HG02610 (cell line): ENCODE measurements around the gene PRKAR1B.
"Not testable (repeated sequence)": the region's sequence is repeated elsewhere in the genome, so short reads cannot be mapped to it uniquely, and the experiment has no call there.

Experiments
- ATAC-seq: cut with Tn5 transposase; IDR thresholded peaks from one replicate; pipeline ENCODE4 v1.9.1; 2021; ENCODE audit warnings: mild to moderate bottlenecking, moderate library complexity; ENCODE audit not compliant: unreplicated experiment

PRKAR1B gene

DNA sequence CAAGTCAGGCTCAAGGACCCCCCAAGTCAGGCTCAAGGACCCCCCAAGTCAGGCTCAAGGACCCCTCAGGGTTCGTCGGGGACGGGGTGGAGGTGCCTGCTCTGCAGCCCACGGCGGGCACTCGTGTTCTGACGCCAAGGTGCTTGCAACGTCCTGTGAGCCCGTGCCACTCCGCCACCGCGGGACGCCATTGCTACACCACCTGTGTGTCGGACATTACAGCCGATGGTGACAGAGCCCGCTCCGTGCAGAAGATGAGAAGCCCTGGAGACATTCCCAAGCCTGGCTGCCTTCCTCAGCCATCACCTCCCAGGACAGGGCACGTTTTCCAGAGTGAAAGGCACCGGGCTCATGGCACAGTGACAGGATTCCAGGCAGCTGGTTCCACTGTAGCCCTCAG, 98.3 kb downstream of the PRKAR1B start:
- ATAC-seq: no peak

DNA sequence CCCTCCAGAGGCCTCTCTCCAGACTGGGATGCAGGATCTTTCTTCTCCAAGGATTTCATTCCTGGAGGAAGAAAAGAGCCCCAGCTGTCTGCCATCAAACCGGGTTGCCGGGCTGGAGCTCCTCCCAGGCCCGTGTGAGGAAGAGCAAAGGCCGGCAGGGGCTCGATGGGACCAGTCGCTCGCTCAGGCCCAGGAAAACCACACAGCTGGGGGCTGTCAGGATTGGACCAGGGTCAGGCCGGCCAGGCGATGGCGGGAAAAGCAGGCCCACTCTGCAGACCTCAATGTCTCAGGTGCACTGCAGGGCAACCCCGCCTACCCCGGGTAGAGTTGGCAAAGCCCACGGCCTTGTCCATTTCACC, 98.7 kb downstream of the PRKAR1B start:
- no peak for ATAC-seq

DNA sequence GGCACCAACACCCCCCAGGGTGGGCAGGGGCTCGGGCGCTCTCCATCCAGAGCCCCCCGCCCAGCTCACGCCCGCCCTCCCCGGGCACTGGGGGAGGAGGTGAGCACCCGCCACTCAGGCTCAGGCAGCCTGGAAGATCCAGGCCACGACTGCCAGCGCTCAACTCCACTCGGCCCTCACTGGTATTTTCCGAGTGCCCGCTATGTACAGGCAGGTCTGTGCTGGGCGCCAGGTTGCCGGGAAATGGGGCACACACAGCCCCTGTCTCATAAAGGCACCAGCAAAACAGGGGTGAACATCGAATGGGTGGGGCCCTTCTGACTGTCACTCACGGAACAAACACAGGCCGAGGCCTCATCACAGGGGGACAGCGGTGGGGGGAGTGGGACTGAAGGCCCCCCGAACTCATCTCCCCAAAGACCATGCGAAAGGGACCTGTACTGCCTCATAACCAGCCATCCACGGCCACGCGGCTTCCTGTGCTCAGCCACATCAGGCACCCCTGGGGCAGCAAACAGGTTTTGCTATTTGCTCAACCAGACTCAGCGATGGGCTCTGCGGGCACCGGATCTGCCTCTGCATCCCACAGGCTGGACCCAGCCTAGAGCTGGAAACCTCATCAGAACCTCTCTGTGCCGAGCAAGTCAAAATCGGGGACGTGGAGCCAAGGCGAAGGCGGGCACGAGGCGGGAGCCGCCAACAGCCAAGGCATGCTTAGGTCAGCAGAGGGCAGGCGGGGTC, 99.2 kb downstream of the PRKAR1B start:
- ATAC-seq: no peak

DNA sequence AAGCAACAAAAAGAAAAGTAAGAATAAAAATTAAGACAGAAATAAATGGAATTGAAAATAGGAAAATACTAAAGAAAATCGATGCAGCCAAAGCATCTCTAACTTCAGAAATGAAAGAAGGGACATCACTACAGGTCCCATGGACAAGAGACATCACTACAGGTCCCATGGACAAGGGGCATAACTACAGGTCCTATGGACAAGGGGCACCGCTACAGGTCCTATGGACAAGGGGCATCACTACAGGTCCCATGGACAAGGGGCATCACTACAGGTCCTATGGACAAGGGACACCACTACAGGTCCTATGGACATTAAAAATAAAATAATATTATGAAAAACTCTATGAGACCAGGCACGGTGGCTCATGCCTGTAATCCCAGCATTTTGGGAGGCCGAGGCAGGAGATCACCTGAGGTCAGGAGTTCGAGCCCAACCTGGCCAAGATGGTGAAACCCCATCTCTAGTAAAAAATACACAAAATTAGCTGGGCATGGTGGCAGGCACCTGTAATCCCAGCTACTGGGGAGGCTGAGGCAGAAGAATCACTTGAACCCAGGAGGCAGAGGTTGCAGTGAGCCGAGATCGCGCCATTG, 101.6 kb downstream of the PRKAR1B start:
- no peak for ATAC-seq

DNA sequence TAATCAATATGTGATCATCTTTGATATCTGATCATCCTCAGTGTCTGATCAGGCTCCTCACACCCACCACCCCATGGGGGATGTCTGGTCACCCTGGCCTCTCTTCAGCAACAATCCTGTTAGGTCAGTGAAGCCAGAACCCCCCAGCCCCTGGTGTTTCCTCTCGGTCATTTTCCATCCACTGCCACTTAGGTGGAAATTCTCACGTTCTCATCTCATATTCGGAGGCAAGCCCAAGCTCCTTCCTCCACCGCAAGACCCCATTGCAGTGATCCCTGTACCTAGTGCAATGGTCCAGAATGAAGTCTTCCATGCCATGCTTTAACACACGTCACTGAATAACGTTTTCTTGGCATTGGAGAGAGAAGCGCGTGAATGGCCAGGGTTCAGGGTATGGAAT, 103.6 kb downstream of the PRKAR1B start:
- no peak for ATAC-seq

DNA sequence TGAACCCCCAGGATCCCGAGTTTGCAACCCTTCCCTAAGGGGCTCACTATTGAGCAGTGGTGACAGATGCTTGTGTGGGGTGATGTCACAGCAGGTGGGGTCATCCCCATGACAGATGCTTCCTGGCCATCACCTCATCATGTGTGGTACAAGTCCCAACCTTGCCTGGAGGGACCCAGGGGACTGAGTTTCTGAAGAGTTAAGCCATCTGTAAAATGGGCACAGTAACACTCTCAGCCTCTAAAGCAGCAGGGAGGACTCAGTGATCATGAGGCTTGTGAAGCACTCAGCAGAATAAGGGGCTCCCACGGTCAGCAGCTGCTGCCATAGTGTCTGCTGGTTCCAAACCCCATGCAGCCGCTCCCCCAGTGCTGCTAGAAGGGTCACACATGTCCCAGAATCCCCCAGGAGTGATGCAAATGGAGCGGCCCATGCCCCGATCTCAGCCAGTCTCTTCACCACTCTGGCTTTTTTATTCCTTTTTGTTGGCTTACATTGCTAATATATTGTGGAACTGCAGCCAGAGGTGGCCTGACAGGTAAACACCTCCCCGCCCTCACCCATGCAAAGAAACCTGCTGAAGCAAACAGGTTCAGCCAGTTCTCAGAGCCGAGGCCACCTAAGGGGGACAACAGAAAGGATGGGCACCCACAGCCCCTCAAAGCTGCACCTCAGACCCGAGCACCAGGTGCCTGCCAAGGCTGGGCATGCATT, 105.4 kb downstream of the PRKAR1B start:
- no peak for ATAC-seq

DNA sequence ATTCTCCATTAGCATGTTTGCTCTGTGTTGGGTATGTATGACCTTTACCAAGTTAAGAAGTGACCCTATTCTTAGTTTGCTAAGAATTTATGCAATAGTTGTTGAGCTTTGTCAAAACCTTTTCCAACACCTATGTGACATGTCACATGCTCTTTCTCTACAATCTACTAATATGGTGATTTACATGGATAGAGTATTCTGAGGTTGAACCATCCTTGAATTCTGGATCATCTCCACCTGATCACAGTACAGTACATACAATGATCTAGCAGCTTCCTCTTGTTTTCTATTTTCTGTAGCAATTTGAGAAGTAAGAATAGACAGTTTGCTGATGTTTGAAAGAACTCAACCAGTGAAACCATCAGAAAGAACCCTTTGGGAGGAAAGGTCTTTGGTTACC, 106.2 kb downstream of the PRKAR1B start:
- ATAC-seq: no peak

DNA sequence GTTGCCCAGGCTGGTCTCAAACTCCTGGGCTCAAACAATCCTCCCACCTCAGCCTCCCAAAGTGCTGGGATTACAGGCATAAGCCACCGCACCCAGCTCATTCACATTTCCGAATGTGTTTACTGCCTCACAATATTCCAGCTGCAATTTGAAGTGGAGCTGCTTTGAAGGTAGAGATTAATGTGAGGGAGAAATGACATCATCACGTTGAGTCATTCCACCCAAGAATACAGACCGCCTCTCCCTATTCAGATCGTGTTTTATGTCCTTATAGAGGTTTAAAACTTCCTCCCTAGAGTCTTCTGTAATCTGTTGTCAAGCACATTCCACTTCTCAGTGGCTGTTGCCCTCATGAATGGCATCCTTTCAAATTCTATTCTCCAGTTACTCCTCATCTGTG, 107.0 kb downstream of the PRKAR1B start:
- no peak for ATAC-seq

DNA sequence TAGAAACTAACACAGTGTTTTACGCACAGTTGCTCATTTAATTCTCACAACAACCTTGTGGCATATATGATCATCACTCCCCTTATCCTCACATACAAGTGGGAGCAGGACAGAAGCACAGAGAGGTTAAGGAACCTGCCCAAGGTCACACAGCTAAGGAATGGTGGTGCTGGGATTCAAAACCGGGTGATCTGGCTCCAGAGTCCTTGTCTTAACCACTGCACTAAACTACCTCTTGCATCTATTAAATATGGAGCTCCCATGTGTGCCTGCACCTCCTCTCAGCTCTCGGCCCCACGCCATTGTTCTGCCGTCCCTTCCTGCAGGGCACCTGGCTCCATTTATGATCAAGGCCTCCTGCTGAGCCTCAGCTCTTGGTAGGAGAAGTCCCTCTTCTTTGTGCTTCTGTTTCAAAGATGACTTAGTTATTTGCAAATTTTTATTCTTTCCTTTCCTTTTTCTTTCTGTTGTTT, 107.7 kb downstream of the PRKAR1B start:
- no peak for ATAC-seq

DNA sequence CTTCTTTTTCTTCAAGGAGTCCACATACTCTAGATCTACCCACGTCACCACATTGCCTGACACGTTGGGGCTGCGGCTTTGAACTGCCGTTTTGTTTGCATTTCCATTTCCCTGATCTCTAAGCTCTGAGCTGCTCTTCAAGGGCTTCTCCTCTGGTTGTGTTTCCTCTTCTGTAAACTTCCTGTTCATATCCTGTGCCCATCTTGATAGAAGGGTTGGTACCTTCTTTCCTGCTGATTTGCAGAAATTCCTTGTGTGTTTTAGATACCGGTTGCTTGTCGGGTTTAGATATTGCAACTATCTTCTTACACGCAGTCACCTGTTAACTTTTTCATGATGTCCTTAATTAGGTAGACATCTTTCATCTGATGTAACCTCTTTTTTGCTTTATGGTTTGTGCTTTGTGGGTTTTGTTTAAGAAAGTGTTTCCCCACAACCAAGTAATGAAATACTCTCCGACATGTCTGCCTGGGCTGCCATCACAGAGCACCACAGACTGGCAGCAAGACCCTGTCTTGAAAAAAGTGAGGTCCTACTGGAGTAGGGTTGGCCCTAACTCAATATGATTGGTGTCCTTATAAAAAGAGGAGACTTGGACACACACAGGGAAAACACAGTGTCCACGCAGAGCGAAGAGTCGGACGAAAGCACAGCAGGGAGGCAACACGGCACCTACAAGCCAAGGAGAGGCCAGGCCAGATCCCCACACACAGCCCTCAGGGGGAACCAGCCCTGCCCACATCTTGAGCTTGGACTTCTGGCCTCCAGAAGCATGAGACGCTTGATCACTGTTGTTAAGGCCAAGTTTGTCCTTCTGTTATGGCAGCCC, 108.3 kb downstream of the PRKAR1B start:
- ATAC-seq: no peak

DNA sequence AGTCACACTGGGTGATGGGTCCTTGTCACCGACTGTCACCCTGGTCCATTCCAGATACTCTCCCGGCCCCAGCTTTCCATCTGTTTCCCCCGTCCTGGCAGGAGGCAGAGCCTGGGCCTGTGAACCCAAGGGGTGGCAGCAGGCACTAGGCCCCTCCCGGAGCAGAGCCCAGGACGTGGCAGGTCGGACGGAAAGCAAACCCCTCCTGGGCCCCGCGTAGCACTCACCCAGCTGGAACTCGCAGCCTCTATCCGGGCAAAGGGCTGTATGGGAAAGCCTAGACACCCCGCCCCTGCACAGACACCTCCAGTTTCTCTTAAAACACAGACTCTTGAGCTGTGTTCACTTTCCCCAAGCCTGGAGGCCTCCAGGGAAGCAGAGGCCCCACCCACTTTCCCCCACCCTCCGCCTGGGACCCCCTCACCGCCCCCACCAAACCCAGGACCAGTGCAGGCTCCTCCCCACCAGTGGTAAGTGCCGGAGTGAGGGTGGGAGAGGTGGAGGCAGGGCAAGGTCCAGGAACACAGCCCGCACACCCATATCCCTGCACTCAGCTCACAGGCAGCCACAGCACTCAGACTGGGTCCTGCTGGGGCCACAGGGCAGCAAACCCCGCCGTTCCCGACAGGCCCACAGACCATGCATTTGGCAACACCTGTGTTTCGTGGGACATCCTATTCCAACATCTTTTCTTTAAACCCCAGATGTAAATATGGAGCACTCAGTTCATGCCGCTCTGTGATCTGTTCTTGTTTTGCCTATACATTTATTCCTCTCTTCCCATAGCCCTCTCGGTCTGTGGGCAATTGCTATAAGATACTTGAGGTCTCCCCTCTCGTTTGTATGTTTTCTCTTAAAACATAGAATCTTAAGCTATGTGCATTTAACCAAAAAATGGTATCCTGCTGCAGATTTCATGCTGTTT, 109.2 kb downstream of the PRKAR1B start:
- no peak for ATAC-seq

DNA sequence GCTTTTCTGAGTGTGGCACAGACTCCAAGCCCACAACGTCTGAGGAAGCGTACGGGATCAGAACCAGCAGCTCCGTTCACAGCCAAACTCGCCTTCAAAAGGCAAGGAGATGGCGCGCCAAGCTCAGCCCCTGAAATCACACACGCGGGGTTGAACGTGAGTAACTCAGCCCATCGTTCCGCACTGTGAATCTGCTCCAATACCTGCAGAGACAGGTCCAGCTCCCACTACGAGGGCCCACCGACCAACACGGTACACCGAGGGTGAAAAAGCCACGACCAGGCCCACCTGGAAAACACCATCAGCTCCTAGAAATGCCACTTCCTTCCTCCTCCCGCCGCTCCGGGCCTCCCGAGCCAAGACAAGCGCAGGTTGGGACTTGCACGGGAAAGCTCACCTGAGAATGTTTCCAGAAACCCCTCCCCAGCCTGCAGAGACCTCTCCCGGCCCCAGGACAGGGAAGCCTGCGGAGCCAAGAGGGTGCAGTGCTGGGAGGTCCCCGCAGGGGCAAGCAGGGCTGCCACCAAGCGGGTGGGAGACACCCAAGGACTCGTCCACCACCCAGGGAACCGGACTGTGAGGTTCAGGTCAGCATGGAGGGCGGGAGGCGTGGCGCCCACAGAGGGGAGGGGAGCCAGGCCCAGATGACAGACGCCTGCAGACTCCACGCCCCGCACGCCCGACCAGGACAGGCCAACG, 113.5 kb downstream of the PRKAR1B start:
- ATAC-seq: no peak

DNA sequence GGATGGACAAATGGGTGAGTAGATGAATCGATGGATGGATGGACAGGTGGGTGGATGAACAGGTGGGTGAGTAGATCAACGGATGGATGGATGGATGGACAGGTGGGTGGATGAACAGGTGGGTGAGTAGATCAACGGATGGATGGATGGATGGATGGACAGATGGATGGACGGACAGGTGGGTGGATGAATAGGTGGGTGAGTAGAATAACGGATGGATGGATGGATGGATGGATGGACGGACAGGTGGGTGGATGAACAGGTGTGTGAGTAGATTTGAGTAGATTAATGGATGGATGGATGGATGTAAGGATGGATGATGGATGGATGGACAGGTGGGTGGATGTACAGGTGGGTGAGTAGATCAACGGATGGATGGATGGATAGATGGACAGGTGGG, 115.2 kb downstream of the PRKAR1B start:
- not testable (repeated sequence) for ATAC-seq

DNA sequence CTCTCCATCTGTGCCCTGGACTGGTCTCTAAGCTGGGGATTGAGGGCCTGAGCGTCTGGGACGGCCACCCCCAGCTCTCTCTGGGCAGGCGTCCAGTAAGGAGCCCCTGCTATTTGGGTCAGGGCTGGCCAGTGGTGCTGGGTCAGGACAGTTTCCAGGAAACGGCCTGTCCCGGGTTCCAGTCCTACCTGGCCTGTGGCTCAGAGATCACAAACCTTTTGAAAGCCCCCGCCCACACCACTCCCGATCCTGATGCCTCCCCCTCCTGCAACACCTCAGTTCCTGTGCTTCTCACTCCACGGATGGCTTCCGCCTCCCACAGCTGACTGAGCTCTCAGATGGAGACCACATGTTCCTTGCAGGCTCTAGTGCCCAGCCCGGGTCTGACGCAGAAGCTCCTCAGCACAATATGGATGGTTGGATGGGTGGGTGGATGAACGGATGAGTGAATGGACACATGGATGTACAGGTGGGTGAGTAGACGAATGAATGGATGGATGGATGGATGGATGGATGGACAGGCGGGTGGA, 115.7 kb downstream of the PRKAR1B start:
- no peak for ATAC-seq

DNA sequence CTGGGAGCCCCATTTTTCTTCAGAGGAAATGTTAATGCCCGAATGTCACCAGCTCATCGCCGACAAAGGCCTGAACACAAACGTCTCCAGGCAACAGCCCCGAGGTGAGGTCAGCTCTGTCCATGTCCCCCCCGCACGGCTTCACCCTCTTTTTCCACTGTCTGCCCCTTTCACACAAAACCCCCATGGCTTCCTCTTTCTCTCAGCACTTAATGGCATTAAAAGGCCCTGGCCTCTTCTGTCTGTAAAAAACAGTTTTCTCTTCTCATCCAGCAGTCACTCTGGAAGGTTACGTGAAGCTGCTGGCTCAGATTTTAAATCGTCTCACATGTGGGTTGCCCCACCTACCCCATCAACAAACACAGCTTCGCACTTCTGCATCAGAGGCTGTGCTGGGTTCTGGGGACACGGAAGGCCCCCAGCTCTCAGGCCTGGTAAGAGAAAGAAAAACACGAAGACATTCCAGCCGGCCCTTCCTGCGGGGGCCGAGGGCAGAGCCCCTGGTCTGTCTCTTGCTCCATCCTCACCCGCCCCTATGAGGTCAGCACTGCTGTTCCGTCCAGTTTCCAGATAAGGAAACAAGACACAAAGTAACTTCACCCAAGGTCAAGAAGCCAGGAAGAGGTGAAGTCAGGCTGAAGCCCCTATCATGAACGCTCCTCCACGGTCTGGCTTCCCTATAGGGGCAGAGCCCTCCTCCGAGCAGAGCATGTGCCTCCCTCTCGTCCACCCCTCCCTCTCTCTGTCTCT, 116.4 kb downstream of the PRKAR1B start:
- no peak for ATAC-seq

DNA sequence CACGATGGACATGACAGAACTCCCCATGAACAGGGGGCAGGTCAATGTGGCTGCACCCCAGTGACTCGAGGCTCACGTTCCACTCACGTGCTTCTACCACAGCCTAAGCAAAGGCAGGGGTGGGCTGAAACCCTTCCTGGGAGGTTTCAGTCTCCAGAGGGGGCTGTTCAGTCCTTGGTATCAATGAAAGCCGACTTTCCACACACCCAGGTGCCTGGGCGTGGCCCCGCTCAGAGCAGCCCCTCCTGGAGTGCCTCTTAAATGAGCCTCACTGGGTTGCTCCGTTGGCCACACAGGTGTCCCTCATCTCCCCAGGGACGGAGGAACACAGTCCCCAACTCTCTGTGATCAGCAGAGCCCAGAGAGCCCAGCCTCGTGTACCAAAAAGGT, 116.9 kb downstream of the PRKAR1B start:
- ATAC-seq: no peak

DNA sequence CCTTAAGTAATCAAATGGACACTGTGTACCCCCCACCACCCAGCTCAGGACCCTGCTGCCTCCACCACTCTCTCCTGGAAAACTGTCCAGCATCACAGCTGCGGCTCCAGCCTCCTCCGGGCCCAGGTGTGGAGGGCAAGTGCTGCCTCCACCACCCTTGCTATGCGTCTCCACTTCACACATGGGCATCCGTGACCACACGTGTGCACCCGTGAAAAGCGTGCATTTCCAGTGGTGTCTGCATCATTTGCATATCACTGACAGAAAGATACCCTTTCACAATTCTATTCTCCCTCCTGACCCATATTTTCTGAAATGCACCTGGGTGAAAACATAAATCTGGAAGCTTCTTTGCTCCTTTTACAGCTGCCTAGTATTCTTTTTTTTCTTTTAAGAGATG, 117.7 kb downstream of the PRKAR1B start:
- ATAC-seq: no peak

DNA sequence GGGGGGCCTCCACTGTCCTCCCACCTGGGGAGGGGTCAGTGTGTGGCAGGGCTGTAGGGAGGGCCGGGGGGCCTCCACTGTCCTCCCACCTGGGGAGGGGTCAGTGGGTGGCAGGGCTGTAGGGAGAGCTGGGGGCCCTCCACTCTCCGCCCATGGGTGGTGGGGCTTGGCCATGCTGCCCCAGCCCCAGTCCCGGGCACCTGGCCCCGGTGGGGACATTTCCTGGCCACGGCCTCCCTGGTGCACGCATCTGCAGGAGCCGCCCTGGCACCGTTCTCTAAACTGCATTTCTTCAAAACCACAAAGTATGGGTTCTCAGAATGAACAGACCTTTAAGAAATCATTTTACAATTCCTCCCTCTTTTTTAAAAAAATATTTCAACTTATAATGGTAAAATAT, 118.1 kb downstream of the PRKAR1B start:
- no peak for ATAC-seq

DNA sequence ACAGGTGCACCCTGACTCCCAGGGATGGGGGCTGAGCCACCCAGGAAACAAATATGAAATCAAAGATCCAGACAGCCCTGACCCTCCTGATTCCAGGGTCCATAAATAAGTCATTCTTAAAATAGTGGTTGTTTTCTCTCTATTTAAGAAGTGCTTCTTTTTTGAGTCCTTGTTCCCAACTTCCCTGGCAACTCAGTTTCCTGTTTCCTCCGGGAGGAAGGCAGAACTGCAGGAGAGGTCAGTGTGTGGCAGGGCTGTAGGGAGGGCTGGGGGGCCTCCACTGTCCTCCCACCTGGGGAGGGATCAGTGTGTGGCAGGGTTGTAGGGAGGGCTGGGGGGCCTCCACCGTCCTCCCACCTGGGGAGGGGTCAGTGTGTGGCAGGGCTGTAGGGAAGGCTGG, 118.7 kb downstream of the PRKAR1B start:
- ATAC-seq: no peak
